HG03175 (cell line): ENCODE data around the gene OR2H2.

Experiments used
- ATAC-seq: cut with Tn5 transposase; IDR thresholded peaks from one replicate; pipeline ENCODE4 v1.9.1; 2021; ENCODE audit warnings: mild to moderate bottlenecking, moderate library complexity; ENCODE audit not compliant: unreplicated experiment

OR2H2 gene

DNA sequence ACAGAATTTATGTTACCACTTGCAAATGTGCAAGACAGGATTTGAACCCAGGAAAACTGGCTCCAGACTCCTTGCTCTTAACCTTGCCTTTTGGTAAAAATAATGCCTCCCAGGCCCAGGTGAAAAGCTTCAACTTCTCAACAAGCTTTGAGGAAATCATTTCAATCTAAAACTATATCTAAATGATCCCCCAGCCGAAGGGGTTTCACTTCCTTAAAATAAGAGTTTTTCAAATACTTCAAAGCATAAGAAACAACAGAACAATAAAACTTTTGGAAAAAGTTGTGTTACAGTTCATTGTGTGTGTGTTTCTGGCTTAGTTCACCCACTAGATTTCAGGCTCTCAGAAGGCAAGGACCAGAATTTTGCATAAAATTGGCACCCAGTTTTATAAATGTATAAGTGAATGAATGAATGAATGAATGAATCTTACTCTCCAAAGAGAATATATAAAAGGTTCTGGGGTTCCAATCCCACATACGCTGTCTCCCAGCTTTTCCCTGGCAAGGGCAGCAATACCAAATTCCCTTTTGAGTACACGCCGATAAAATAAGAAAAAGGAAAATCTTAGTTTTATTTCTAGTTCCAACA is 5.4 kb downstream of the OR2H2 start:
- no peak for ATAC-seq

DNA sequence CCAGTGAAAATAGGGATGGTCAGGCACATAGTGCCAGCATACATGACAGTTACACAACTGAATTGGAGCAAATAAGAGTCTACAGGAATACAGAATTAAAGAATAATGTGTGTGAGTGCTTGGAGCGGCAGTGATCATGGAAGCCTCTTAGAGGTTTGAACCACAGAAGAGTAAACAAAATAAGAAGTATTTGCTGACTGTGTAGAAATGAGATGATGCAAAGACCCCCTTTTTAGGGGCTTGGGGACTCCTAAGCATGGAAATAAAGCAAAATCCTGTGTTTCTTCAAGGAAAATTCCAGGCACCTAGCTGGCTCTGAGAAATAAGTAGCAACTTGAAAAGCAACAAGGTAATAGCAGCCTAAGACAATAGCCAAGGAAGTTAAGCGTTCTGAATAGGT is 6.8 kb downstream of the OR2H2 start:
- ATAC-seq = no peak

DNA sequence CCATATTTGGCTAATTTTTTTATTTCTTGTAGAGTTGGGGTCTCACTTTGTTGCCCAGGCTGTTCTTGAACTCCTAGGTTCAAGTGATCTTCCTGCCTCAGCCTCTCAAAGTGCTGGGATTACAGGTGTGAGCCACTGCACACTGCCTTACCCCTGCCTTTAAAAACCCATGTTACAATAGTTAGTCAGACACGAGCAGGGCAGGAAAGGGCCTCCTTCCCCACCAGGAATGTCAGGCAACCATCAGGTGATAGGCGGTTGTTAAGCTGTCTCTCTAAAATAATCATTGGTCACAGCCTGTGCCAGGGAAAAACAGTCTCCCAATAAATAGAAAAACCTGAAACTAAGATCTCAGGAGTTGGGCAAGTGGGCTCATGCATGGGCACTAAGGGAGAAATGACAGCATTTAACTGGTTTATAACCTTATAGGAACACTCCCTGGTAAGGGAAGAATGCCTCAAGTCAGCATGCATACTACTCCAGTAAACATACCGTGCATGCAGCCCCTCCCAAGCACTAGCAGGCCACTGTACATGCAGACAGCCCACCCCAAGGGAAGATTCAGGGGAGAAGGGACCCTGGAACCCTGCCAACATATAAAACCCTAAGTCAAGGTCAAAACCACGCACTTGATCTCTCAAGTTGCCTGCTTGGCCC is 8.4 kb downstream of the OR2H2 start:
- no peak for ATAC-seq

DNA sequence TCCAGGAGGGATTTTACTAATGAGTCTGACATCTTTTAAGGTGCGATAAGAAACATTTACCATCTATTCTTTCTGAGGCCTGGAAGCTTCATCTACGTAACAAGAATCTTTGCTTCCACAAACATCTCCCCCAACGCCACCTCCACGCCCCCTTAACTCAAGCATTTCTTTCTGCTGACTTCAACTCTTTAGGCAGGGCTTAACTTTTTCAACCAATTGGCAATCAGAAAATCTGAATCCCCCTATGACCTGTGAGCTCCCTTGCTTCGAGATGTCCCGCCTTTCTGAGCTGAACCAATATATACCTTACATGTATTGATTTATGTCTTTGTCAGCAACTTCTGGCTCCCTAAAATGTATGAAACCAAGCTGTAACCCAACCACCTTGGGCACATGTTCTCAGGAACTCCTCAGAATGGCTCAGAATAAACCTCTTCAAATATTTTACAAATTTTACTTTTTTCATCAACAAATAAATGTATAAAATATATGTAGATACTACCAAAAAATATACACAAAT is 11.5 kb downstream of the OR2H2 start:
- no peak for ATAC-seq

DNA sequence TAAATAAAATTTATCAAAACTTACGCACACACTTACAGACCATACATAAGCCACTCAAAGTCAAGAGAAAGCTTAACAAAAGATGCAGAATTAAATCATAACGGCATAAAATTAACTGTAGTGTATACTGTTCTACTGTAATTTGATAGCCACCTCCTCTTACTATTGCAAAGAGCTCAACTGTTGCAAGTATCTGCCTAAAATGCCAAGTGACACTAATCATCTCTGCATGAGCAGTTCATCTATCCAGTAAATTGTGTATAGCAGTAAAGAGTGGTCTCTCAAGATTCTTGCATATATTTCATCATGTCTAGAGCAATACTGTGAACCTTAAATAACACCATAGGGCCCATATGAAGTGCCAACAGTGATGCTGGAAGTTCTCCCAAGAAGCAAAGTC is 12.3 kb downstream of the OR2H2 start:
- ATAC-seq = no peak

DNA sequence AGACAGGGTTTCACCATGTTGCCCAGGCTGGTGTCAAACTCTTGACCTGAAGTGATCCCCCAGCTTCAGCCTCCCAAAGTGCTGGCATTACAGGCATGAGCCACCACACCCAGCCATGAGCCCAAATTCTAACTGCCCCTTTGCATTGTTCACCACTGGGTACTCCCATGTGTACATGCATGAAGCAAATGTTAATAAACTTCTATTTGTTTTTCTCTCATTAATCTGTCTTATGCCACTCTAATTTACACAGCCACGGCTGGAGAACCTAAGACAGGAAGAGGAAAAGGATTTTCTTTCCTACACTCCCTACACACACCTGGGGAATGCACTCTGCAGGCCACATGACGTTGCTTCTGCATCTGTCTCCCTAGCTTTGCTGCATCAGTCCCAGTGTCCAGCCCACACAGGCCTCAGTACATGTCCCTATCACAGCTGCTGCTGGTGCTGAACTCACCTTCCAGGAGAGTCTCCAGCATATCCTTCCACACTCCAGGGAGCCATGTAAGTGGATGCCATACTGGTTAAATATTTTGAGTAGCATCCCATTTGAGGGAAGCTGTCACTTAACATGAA is 13.3 kb downstream of the OR2H2 start:
- no peak for ATAC-seq

DNA sequence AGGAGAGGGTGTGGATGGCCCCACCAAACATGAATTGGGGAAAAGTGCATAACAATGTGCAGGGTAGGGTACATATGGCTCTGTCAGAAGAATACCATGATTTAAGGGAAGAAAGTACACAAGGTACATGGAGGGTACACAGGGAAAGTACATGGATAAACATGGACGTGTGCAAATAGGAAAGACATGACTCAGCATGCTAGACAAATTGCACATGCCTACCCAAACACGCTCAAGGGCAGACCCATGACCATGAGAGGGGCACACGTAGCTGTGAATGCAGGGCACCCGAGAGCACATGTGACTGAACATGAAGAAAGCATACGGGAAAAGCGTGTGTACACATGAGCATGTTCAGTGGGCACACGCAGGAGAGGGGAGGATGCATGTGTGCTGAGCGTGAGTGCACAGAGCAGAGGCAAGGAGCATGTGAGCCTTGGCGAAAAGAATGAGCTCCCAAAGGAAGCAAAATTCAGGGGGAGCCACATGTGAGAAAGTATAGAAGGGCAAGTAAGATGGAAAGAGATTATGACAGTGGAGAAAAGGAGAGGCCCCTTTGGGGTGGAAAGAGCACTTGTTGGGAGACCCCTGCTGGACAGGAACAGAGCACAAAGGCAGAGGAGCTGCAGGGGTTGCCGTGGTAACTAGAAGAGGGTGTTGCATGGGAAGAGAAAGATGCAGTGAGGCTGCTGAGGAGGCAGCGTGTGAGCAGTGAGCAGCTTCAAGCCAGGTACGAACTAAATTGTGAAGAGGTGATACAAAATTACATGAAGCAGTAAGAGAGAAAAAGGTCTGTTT is 17.8 kb downstream of the OR2H2 start:
- ATAC-seq = no peak

DNA sequence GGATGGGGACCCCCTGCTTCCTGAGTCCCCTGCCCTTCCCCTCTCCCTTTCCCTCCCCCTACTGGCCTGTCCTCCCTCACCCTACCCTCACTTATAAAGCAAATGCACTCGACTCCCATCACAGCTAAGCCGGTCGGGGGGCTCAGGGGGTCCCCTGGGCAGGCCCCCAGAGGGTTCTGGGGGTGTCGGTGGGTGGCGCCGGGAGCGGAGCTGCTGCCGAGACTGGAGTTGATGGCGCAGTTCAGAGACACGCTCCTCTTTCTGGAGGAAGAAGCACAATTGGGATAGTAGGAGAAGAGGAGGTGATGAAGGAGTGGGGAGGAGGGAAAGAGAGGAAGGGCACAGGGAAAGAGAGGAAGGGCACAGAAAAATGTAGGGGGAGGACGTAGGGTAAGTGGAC is 18.5 kb downstream of the OR2H2 start:
- ATAC-seq = no peak

DNA sequence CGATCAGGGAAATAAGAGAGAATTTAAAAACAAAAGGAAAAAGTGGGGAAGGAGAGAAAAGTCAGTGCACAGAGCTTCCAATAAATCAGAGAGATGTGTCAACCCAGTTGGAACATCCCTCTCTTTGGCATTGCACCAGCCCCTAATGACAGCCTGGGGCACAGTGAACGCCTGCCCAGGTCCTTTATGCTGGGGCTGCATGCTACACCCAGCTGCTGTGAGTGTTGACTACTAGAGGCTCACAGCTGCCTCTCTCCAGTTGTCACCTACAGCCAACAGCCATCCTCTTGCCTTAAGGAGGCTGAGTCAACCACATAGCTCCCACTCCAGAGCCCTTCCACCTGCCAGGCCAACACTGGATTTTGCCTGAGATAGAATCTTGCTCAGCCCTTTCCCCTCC is 19.0 kb downstream of the OR2H2 start:
- no peak for ATAC-seq

DNA sequence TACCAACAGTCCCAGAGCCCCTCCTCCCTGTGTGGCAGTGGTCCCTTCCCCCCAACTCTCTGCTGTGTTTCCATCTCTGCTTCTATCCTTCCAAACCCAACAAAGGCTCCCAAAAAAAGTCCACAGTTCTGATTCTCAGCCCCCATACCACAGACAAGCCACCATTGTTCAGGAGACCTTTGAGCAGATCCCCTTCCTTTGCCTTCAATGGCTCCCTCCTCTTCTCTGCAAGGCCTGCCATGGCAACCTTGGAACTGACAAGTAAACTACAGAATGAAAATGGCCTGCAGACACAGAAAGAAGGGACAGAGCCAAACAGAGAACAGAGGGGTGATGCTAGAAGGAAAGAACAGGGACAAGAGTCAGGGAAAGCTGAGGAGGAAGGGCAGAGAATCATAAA is 23.2 kb downstream of the OR2H2 start:
- no peak for ATAC-seq

DNA sequence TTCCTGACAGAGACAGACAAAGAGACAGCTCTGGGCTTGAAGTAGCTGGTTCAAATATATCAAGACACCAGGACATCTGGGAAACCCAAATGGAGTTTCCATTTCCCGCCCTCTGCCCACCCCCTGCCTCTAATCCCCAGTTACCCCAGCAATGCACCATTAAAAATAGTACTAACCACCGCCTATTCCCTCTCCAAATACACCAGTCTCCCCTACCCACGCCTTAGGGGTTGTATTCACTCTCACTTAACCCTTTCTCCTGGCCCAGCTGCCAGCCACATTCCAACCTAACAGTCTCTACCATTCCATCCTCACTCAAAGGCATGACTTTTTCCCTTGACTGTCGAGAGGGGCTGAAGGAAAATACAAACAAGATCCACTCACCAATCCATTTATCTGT is 25.6 kb downstream of the OR2H2 start:
- ATAC-seq = no peak

DNA sequence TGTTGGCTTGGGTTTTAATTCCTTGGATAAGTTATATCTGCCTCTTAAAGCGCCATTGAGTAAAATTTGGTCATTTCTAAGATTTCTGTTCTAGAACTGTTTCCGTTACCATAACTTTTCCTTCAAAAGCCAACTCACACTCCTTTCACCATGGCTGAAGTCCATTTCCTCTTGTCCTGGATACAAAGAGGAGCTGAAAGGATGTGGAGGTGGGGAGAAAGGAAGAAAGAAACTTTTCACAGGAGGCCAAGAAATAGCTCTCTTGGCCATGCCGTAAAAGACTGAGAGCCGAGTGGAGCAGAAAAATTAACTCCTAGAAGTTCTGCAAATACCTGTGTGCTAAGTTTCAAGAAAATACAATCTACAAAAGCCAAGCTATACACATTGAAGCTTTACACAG is 26.5 kb downstream of the OR2H2 start:
- no peak for ATAC-seq

DNA sequence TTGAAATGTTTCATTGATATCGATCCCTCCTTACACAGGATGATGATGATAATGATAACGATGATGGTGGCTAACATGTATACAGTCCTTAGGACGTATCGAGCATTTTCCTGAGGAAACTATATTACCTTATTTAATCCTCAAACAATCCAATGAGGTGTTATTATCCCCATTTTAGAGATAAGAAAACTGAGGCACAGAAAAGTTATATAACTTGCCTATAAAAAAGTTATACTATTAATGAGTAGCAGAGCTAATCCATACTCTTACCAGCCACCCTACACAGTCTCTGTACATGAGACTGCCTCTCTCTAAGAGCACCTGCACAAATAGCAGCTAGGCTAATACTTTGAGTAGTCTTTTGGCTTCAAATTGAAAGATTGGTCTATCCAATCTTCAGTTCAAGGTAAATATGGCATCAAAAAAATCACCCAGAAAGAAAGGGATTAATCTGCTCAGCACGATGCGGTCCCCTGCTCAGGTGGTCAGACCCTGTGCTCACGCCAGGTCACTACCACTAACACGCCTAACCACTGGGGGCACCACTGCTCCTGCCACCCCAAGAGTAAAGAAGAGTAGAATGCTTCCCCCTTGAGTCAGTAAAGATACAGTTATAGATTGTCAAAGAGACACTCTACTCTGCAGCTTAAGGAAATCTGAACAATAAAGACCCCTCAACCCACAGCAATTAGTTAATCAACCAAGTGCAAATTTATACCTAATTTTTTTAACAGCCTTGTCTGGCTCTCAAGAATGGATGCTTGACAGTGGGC is 33.0 kb downstream of the OR2H2 start:
- no peak for ATAC-seq

DNA sequence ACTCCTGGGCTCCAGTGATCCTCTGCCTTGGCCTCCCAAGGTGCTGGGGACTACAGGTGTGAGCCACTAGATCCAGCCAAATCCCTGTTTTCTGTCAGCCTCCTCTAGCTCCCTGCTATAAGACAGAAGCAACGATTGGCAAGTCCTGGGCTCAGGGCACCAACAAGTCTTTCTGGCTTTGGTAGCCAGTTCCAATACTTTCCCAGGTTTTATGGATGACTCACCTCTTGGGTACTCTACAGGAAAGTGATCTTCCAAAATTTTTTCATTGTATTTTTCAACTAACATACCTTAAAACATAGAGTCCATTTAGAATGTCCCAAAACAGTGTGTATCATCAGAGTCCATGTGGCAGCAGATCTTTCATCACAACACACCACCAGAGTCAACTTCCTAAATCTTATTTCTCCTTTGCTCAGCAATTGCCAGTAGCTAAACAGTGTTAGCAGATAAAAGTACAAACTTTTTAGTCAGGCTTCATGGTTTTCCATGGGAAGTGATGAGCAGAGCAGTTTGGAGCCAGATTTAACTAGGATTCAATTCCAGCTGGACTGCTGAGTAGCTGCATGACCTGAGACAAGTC is 34.7 kb downstream of the OR2H2 start:
- no peak for ATAC-seq

DNA sequence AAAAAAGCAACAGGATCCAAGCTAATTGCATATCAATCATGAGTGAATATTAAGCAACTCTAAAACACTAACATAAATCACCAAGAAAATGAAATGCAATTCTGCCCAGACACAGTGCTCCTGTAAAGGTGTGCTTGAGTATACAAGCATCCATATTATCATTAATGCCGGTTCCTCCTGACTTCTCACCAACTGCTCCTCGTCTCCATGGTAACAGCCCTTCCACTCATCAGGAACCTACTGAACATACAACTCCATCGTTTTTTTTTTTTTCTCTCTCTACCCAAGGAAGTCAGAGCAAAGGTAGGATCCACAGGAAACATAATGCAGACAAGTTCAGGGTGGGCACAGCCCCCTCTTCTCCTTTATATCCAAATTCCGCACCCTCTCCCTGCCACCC is 35.7 kb downstream of the OR2H2 start:
- no peak for ATAC-seq

DNA sequence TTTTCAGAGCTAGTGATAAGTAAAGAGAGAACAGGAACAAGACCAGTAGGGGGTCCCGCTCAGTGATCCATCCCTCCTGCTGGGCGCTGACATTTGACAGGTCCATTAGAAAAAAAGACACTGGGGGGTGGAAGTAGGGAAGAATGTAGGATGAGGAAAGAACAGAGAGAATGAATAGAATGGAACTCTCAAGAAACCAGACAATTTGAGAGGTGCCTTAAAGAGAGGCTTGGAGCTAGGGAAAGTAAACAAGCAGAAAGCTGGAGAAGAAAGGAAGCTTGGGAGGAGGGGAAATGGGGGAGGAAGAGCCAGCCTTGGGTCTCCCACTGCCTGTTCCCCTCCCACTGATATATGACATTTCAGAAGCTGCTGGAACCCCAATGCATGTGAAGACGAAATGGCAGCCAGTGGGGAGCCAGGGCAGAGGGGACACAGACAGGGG is 39.6 kb downstream of the OR2H2 start:
- no peak for ATAC-seq

DNA sequence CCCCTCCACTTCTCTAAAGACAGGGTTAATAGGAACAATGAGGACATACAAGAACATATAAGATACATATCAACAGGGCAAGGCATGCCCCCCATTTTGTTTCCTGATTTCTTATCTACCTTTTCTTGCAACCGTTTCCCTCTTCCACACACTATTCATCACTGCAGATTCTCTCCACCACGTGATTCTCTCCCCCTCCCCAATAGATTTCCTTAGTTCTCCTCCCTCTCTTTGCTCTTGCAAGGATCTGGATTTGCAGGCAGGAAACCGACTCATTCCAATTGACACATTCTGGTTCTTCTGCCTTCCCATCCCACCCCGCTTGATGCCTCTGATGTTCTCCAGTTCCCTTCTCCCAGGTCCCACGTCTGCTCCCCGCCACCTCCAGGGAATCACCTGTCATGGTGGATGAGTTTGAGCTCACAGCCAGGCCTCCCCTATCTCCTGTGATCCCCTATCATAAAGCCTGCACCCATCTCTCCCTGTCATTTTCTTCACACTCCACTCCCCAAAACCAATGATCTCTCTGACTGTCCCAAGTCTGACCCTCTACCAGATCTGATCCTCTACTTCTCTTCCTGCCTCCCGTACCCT is 40.5 kb downstream of the OR2H2 start:
- ATAC-seq = no peak

DNA sequence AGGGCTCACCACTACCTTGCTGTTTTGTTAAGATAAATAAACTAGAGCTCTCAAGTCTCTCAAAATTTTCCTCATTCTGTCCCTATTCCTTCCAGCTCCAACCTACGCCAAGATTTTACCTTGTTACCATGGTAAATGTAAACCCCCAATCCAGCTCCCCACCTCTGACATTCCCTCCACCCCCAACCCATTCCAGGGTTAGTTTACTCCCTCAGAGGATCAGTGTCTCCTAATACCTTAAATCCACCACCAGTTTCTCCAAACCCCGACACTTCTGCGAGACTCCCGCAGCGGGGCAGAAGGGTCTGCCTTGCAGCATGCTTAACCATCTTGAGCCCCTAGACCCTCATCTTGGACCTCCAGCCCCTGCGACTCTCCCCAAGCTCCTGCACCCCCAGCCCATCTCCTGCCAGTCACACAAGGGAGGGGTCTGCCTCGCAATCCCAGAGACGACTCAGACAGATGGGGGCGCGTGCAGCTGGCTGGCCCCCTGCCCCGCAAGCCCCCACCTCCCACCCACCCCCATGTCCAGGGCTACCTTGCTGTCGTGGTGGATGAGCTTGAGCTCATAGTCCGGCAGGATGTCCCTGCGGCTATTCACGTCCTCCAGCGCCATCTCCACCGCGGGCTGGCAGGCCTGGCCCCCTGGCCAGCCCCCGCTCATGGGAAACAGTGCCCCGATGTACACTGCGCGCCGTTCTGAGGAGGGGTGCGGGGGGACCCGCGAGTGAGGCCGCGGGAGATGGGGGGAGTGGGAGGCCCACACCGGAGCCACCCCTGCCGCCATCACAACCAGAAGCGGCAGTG is 42.2 kb downstream of the OR2H2 start:
- no peak for ATAC-seq

DNA sequence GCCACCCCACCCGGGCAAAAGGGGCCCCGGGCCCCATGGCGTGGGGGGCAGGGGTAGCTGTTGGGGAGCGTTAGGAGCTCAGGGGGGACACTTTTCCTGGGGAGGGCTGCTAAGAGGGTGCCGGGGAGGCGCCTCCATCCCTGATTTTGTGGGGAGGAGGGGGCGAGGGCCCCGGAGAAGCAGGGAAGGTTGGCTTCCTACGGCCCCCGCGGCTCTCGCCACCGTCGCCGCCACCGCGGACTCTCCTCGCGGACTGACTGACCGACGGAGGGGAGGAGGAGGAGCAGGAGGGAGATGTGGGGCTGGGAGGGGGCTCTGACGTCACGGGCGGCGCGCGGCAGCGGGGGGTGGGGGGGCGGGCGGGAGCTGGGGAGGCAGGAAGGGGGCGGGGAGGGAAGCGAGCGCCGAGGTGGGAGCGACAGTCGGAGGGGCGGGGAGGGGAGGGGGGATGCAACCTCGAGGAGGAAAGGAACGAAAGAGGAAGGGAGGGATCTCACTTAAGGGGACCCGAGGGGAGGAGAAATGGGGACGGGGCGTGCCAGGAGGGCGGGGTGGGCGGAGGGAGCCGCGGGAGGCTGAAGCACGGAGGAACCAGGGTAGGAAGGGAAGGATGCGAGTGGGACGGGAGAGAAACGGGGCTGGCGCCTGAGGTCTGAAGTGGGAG is 43.0 kb downstream of the OR2H2 start:
- no peak for ATAC-seq
